ENCODE measurements around the gene NFKBIA.
"Not testable (repeated sequence)": the region's sequence is repeated elsewhere in the genome, so short reads cannot be mapped to it uniquely, and the experiment has no call there.

Gene NFKBIA

GRCh38 chr14:35402323-35403113 is 2.0 kb downstream of the NFKBIA start:
- no peak for TF ChIP-seq MAX (IDR thresholded peaks at IDR 0.05; ENCODE audit: low read depth, low read length)
- DNase-seq (ENCODE audit: low read depth) = no peak
- H3K4me3 ChIP-seq (ENCODE audit: low read depth, low read length) = peak overlapping the region; percentile 75

- TF ChIP-seq MYC (IDR thresholded peaks at IDR 0.05; ENCODE audit: low read depth, low read length) (no peak), CTCF (IDR thresholded peaks at IDR 0.05; ENCODE audit: low read depth, low read length) (no peak), POLR2A (IDR thresholded peaks at IDR 0.05; ENCODE audit: extremely low read depth, insufficient read length) (no peak), MAX (IDR thresholded peaks at IDR 0.05; ENCODE audit: low read depth, low read length) (no peak)
- peak overlapping the region; percentile 75 for H3K4me3 ChIP-seq (ENCODE audit: low read depth, low read length)
- DNase-seq (ENCODE audit: low read depth) = no peak
Observed at GRCh38 chr14:35401422-35402265, 2.9 kb downstream of the NFKBIA start.

- H3K4me3 ChIP-seq (ENCODE audit: low read depth, low read length) = peak overlapping the region; percentile 48
- TF ChIP-seq MAX (IDR thresholded peaks at IDR 0.05; ENCODE audit: low read depth, low read length) (peak; percentile 44; the same call in 1 of the 2 replicates), POLR2A (IDR thresholded peaks at IDR 0.05; ENCODE audit: extremely low read depth, insufficient read length) (no peak)
- DNase-seq (ENCODE audit: low read depth) = peak; percentile 87
Observed at GRCh38 chr14:35400648-35401421, 3.7 kb downstream of the NFKBIA start.

GRCh38 chr14:35399083-35399937 is 5.2 kb downstream of the NFKBIA start:
- TF ChIP-seq CTCF (IDR thresholded peaks at IDR 0.05; ENCODE audit: low read depth, low read length) = no peak
- TF ChIP-seq POLR2A (IDR thresholded peaks at IDR 0.05; ENCODE audit: extremely low read depth, insufficient read length) = no peak
- no peak for TF ChIP-seq MAX (IDR thresholded peaks at IDR 0.05; ENCODE audit: low read depth, low read length)
- TF ChIP-seq MYC (IDR thresholded peaks at IDR 0.05; ENCODE audit: low read depth, low read length) = no peak
- H3K4me3 ChIP-seq (ENCODE audit: low read depth, low read length) = no peak overlapping the region
- DNase-seq (ENCODE audit: low read depth) = no peak

- no peak for DNase-seq (ENCODE audit: low read depth)
- H3K4me3 ChIP-seq (ENCODE audit: low read depth, low read length) = no peak overlapping the region
- no peak for TF ChIP-seq POLR2A (IDR thresholded peaks at IDR 0.05; ENCODE audit: extremely low read depth, insufficient read length)
- no peak for TF ChIP-seq MAX (IDR thresholded peaks at IDR 0.05; ENCODE audit: low read depth, low read length)
- TF ChIP-seq CTCF (IDR thresholded peaks at IDR 0.05; ENCODE audit: low read depth, low read length) = no peak
- TF ChIP-seq MYC (IDR thresholded peaks at IDR 0.05; ENCODE audit: low read depth, low read length) = no peak
Observed at GRCh38 chr14:35398071-35398584, 6.4 kb downstream of the NFKBIA start.

GRCh38 chr14:35396610-35397009 is 7.9 kb downstream of the NFKBIA start:
- not testable (repeated sequence) for DNase-seq (ENCODE audit: low read depth)

More at GRCh38 chr14:35396610-35397009, 7.9 kb downstream of the NFKBIA start:
- H3K4me3 ChIP-seq (ENCODE audit: low read depth, low read length) = not testable (repeated sequence)

Data from NB4 (cell line).